Renal pelvis (tissue), 4 donors: ENCODE measurements around the gene TFCP2L1. TPM values are rescaled to one million over a fixed set of nuclear protein-coding genes. Genes with fewer than 3 reads are reported as not detected.

Source experiments
- DNase-seq: peaks from one replicate; pipeline ENCODE4 v3.0.0-alpha.2; 2013
- polyA plus RNA-seq, 3 donors: library from polyadenylated mRNA; unstranded; fragments of 120-200 nt; gene quantifications; one replicate each; pipeline ENCODE4 v1.2.1, GENCODE V29; 2013; ENCODE audit not compliant: insufficient read length in 3 of 3

The TFCP2L1 gene
- polyA plus RNA-seq, 3 donors: 55.1 to 81.5 (median 68.7) TPM

DNA sequence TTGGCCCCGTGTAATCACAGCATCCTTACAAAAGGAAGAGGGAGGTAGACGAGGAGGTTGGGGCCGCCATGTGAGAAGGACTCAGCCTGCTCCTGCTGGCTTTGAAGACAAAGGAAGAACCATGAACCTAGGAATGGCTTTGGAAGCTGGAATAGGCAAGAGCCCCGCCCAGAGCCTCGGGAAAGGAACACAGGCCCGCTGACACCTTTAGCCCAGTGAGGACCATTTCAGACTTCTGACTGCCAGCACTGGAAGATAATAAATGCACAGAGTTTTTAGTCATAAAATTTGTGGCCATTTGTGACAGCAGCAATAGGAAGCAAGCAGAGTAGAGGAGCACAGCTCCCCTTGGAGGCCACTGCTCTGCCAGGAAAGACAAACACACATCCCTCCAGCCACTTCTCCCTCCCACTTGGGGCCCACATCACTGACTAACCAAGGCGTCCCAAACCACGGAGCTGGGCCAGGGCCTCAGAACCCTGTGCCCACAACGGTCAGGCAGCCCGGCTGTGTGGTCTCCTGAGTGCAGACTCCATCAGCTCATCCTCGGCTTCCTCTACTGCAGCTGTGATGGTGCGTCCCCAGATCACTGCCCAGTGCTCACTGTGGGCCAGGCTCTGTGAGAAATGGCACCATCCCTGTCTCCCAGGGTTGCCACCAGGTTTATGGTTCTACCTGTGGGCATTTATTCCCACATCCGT, 39.7 kb downstream of the TFCP2L1 start:
- no peak for DNase-seq

DNA sequence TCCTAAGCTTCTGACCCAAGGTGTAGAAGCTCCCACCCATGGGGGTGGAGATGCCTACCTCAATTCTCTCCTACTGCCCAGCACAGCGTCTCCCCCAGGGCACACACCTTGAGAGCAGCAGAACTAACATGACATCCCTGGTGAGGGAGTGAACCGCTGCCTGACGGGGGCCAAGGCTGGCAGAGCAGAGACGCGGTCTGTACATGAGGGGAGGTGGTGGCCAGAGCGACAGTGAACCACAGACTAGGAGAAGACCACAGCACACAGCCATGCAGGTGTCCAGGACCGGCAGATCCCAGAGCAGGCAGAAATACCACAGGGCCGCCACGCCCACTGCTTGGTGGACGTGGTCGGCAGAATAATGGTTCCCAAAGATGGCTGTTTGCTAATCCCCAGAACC, 40.4 kb downstream of the TFCP2L1 start:
- no peak for DNase-seq

DNA sequence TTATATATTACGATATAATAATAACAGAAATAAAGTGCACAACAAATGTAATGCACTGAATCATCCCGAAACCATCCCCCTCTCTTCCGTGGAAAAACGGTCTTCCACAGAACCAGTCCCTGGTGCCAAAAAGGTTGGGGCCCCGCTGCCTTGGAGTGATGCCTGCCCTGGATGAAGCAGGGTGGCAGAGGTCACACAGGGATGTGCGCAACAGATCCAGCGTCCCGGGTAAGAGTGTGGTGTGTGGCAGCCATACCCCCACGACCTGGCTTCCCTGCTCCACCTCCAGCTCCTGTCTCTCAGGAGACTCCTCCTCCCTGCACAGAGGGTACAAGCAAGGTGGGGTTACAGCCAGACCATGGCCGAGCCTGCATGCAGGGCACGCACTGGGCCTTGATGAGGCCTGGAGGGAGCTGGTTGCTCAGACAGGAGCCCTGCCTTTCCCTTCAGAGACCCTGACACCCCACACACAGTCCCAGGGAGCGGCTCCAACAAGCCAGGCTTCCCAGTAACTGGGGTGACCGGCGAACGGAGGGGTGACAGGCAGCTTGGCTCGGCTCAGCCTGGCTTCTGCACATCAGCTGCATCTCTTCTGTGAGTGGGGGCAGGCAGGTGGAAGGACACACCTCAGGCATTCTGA, 41.1 kb downstream of the TFCP2L1 start:
- no peak for DNase-seq

DNA sequence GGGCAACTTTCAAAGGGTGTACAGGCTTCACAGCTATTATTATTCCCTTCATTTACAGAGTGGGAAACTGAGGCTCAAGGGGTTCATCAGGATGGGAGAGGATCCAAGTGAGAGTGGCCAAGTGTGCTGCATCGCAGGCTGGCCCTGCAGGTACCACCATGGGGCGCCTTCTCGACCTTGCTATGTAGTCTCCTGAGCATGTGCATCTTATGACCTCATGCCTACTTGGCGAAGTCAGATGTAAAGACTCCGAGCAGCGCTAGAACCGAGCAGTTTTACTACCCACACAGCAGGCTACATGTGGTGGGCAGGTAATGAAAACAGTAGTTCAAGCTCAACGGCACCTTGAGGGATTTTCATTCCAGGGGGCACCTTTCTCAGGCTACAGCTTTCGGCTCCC, 42.0 kb downstream of the TFCP2L1 start:
- no peak for DNase-seq

DNA sequence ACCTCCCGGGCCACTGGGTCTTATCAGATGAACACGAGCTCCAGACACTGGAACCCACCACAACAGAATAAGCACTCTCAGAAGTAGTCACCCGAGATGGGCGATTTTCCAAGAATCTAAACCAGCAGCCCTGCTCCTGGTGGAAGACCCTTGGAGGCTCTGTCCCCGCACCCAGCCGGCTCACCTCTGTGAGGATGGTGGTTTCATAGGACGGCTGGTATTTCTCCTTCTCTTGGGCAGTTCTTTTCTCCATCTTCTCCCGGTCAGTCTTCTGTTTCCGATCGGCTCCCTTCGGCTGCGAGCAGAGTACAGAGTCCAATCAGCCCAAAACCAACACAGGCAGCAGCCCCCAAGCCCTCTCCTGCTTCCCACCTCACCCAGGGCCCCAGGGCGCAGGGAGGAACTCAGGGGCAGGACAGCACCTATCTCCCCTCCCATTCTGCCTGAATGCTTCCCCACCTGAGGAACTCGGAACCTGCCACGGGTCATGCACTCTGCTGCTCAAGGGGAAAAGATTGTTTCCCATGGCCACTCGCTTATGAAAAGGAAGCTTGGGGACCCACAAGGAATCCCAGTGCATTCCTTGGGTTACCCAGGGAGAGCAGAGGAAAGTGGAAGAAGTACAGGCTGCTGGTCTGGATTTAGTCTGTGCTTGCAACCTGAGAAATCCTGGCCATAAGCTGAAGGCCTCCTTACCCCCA, 42.7 kb downstream of the TFCP2L1 start:
- no peak for DNase-seq

DNA sequence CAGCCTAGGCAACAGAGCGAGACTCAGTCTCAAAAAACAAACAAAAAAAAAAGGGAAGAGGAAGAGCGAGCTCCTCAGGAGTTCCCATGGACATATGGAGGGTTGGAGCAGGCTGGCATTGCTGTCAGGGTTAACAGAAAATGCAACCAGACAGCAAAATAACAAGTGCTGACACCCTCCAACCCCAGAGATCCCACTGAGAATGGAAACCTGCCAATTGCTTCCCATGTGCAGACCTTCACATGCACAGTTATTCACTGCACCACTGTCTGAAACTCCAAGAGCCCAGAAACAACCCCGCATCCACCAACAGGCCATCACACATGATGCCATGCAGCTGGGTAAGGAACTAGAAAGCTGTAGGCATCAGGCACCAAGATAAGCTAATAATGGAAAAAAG, 43.5 kb downstream of the TFCP2L1 start:
- no peak for DNase-seq

DNA sequence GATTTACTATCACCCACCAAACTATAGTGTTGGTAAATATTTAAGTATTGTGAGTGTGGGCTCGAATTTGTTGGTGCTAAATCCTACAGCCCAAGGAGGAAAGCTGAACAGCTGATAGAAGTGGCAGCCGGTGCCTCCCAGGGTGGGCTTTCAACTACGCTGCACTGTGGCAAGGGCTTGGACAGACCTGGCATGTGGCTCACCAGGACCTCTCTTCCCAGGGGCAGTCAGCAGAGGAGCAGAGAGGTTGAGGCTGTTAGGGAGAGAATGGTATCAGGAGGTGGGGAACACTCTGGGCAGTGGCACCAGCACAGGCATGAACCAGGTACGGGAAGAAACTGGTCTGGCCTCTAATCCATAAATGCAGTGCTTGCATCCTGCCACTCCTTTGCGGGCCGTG, 44.6 kb downstream of the TFCP2L1 start:
- no peak for DNase-seq

DNA sequence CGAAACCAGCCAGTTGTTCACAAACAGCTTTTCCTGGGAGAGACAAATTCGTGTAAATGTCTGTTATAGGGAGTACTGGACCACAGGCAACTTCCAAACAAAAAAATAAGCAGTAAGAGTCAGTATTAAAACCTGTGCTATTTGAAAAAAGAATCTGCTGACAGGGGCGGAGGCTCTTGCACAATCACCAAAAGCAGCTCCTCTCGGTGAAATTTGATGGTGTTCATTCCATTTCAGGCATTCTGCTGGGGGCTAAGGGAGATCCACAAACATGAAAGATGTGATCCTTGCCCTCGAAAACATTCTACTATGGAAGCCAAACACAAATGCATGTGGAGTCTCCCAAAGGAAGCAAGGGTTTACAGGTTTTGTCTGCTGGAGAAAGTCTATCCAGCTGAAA, 45.0 kb downstream of the TFCP2L1 start:
- DNase-seq: no peak

DNA sequence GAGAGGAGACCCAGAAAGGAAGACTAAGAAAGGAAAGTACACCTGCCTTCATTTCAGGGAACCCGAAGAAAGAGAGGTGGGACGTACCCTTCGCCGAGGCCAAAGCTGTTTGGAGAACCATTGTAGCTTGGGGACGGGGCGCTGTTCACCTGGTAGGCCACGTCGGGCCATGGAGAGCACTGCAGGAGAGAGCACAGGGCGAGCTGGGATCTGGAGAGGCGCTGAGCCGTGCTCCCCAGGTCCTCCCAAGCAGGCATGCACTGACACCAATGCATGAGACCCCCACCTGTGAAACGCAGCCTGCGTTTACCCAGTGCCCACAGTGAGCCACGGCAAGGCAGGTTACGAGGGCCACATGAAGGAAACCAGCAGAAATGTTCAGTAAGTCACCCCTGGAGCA, 45.5 kb downstream of the TFCP2L1 start:
- DNase-seq: no peak

DNA sequence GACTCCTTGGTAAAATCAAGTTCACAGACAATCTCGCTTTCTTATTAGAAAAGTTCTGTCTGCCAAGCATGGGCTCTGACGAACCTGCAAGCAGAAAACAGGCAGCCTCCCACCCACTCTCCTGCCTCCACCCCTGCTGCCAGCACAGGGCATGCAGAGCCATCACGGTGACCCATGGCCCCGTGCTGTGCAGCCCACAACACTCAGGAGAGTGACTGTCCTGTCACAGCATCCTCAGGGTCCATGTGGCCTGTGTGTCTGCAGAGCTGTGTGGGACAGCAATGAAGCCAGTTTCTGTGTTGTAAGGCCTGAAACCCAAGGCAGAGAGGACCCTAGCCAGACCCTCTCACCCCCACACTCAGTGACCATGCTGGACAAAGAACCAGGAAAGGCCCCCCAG, 46.2 kb downstream of the TFCP2L1 start:
- no peak for DNase-seq

DNA sequence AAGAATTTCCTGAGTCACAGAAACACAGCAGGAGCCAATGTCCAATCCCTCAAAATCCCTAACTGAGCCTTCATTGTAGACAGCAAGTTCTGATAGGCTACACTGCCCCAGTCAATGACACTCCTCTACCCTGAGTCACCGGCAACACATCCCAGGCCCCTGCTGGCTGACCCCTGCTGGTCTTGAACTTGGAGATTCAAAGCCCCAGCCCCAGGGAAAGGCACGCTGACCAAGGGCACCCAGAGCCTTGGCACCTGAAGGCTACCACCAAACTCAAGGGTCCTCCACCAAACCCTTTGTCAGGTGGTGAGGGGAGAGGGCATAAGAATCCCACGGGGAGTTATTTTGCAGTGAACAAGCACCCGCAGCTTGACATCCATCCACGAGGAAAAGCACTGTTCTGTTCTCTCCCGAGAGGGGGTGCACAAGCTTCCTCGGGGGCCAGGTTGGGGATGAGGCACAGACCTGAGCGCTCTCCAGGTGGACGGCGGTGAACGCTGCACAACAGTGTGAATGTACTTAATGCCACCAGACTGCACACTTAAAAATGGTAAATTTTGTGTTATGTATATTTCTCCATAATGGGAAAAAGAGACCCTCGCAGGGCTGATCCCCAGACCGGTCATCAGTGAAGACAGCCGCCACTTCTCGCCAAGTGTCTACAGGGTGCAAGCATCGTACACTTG, 46.9 kb downstream of the TFCP2L1 start:
- DNase-seq: no peak

DNA sequence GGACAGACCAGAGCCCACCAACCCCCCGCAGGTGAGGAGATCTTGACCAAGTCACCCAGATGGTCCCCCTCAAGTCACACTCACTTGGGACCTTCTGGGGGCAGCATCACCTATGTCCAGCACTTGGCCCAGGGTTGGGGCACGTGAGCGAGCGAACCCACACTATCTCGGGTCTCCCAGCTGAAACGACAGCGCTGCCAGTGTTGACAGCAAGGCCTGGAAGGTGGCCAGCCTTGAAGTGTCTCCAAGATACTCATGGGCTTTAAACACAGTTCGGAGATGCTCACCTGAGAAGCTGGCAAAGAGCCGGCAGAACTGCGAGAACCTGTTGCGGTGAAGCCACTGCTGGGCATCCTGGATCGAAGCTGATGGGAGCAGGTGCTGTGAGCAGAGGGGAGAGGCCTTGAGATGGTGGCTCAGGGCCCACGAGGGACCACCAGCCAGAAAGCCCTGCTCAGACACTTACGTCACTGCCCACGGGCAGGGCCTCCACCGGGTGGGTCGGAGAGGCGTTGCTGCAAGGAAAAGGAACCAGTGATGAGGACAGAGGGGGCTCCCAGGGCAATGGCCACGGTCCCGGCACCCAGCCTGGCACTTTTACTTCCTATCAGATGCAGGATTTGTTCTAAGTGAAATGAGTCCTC, 47.5 kb downstream of the TFCP2L1 start:
- no peak for DNase-seq

DNA sequence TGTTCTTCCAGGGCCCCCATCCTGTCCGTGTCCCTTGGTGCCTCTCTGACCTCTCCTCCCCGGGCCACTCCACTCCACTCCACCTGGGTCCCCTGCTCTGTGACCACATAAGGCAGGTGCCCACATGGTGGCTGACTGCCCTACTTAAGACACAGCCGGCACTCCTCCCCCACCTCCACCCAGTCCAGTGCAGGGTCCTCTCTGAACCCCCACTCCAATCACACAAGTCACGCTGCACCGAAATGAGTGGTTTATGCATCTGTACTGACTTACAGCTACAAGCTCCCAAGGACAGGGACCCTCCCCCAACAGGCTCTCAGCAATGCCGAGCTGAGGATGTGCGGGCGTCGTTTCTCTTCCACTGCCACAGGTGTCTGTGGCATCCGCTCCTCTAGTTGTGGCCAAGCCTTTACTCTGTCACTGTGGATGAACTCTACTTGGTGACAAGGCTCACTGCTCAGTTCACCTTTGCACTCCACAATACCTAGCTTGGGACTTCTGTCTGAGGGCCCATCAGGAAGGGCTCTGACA, 48.3 kb downstream of the TFCP2L1 start:
- no peak for DNase-seq

DNA sequence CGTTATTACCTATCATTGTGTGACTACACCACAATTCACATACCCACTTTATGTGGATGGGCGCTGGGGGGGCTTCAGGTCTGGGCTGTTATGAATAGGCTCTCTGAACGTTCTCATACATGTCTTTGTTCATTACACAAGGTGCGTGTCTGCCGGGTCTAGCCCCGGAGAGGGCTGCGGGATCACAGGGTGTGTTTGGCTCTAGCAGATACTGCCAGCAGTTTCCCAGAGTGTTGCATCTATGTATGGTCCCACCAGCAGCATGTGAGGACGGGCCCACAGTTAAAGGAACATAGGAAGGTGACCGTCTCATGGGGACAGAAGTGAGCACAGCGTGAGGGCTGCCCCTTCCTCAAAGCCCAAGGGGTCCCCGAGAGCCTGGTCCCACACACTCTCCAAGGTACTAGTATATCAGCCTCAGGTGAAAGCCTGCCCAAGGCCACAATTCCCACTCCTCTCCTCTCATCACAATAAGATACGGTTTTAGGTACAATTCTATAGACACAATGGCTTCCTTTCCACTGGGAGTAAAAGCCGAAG, 48.8 kb downstream of the TFCP2L1 start:
- DNase-seq: no peak

DNA sequence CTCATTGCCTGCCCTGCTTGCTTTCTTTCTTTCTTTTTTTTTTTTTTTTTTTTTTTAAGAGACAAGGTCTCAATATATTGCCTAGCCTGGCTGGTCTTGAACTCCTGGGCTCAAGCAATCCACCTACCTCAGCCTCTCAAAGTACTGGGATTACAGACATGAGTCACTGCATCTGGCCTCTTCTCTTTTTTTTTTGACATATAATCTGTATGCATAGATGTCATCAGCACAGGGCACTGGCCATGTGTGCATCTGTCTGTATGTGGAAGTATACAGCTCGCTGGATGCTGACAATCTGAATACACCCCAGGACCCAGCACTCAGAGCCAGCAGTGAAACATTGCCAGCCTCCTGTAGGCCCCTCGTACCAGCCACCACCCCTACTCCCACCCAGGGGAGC, 49.5 kb downstream of the TFCP2L1 start:
- DNase-seq: no peak

DNA sequence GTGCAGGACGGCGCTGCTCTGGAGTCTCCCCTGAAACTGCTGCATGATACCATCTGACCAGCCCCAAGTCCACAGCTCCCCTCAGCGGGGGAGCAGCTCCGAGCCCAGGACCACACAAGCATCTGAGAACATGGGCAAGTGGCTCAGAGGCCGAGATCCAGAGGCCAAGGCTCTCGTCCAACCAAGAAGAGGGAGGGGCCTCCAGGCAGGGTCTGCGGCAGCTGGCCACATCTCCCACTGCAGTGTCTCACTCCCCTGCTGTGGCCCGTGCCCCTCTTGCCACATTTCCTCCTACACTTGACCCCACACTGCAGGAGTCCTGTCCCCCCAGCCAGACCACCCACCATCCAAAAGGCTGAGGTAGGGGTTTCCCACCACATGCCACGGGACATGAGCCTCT, 50.2 kb downstream of the TFCP2L1 start:
- no peak for DNase-seq

DNA sequence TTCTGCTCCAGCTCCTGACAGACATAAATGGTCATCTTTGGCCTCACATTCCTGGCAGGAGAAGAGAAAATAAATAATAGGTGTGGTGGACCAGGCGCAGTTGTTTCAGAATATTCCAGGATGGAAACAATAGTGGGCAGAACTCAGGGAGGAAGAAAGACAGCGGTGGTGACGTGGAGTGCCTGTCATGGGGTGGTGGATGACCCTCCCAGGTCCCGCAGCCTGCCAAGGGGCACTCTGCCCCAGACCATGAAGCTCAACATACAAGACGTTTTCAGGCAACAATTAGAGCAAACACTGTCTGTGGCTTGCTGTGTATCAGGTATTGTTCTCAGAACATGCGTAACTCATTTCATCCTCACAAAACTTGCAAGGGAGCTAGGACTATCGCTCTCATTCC, 50.9 kb downstream of the TFCP2L1 start:
- no peak for DNase-seq

DNA sequence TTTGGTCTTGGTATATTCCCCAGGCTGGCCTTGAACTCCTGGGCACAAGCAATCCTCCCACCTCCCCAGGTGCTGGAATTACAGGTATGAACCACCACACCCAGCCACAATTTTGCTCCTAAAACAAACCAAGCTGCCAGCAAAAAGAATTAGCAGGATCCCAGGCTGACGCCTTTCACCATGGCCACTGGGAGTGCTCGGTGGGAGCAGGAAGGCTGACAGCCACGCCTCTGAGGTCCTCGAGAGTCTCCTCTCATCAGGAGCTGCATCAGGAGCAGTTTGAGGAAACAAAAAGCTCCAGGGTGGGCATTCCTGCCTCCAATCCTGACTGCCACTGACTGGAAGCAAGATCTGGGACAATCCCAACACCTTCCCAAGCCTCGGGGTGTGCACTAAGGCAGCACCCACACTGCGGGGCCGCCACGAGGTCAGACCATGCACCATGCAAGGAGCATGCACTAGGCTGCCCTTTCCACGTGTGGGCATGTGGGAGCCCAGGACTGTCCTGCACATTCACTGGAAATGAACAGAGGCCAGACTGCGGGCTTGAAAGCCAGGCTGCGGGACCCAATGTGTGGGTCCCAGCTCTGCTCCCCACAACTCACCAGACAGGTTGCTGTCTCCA, 51.4 kb downstream of the TFCP2L1 start:
- DNase-seq: no peak

DNA sequence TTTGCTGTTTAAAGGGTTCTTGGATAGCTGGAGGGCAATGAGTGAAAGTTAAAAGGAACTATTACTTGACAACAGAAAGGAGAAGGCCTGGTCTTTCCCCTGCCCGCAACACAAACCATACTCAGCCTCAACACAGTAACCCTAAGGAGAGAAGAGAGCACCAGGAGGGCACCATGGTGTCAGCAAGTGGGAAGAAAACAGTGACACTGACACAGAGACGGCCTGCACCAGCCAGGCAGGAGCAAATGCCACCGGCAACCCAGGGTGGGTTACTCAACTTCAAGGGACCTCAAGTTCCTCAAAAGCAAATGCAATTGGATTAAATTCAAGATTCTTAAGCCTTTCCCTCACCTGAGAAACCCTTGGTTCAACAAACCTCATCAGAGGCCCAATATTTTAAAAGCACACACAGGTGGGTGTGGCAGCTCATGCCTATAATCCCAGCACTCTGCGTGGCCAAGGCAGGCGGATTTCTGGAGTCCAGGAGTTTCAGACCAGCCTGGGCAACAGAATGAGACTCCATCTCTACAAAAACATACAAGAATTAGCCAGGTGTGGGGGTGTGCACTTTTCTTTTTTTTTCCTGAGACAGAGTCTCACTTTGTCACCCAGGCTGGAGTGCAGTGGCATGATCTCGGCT, 52.3 kb downstream of the TFCP2L1 start:
- DNase-seq: no peak

DNA sequence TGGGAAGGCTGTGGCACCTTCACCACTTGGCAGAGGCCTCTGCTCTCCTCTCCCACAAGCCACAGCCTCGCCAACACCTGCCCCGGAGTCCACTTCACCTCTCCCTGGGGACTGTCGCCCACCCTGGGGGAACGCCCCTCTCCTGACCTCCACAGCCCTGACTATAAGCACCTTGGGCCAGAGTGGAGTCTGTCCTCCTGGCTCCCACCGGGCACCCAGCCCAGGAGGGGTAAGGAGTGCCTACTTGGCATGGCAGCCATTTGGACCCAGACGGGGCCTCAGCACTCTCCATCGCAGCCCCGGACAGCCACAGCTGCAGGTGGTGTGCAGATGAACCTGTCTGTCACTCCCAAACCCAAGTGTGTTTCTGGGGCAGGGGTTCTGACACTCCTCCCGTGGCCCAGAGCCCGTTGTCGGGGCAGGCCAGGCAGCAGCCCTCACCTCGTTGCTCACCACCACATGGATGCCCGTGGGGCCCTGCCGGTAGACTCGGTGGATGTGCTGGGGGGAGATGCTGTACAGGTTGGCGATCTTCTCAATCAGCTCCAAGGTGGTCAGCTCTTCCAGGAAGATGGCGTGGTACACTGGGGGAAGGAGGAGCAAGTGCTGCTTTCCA, 53.5 kb downstream of the TFCP2L1 start:
- DNase-seq: no peak
